Measurements from ENCODE around the gene PFN1.

Gene PFN1

GRCh38 chr17:4972322-4972721 is 24.0 kb upstream of the PFN1 start:
- H3K27me3 ChIP-seq (replicated peaks; ENCODE audit: insufficient read depth, low read length): no peaks in the 10 kb centered on the region
- peaks cover 6% of the 10 kb centered on the region; the same call in 1 of the 2 replicates for H3K4me1 ChIP-seq (ENCODE audit: low read length)
- H3K79me2 ChIP-seq (ENCODE audit: low read length): peaks cover 11% of the 10 kb centered on the region
- no peak overlapping the region for H3K4me3 ChIP-seq (ENCODE audit: low read length)
- H3K9me3 ChIP-seq (replicated peaks; ENCODE audit: insufficient read depth, low read length): no peaks in the 10 kb centered on the region
- no peaks in the 10 kb centered on the region for H3K36me3 ChIP-seq (replicated peaks; ENCODE audit: insufficient read depth, low read length)
- no peaks in the 10 kb centered on the region for H3K9me2 ChIP-seq (replicated peaks; ENCODE audit: insufficient read depth, low read length)
- DNase-seq: no peak
- TF ChIP-seq EZH2 (optimal IDR thresholded peaks at IDR 0.05; ENCODE audit: low read depth, low read length) (no peak), EZH2phosphoT487 (IDR thresholded peaks at IDR 0.05; ENCODE audit: low read length) (no peak), CTCF (IDR thresholded peaks at IDR 0.05; ENCODE audit: low read length) (no peak)
- no peak overlapping the region for H3K27ac ChIP-seq (ENCODE audit: low read length)
- no peaks in the 10 kb centered on the region for H4K20me1 ChIP-seq (ENCODE audit: insufficient read depth, low read length)
- no peak overlapping the region for H2AFZ ChIP-seq (ENCODE audit: low read length)
- peaks cover 7% of the 10 kb centered on the region; the same call in 1 of the 2 replicates for H3F3A ChIP-seq (ENCODE audit: insufficient read depth, low read length)
- no peak overlapping the region for H3K9ac ChIP-seq (ENCODE audit: low read length)
- H3K4me2 ChIP-seq (ENCODE audit: low read depth, low read length): no peak overlapping the region

GRCh38 chr17:4971826-4972225 is 23.5 kb upstream of the PFN1 start:
- H3K4me3 ChIP-seq (ENCODE audit: low read length): no peak overlapping the region
- H3K4me1 ChIP-seq (ENCODE audit: low read length): peaks cover 6% of the 10 kb centered on the region; the same call in 1 of the 2 replicates
- DNase-seq: no peak
- no peak overlapping the region for H3K9ac ChIP-seq (ENCODE audit: low read length)
- H3F3A ChIP-seq (ENCODE audit: insufficient read depth, low read length): peaks cover 7% of the 10 kb centered on the region; the same call in 1 of the 2 replicates
- H3K27me3 ChIP-seq (replicated peaks; ENCODE audit: insufficient read depth, low read length): no peaks in the 10 kb centered on the region
- H3K4me2 ChIP-seq (ENCODE audit: low read depth, low read length): no peak overlapping the region
- no peak overlapping the region for H3K27ac ChIP-seq (ENCODE audit: low read length)
- H3K9me3 ChIP-seq (replicated peaks; ENCODE audit: insufficient read depth, low read length): no peaks in the 10 kb centered on the region
- H3K9me2 ChIP-seq (replicated peaks; ENCODE audit: insufficient read depth, low read length): no peaks in the 10 kb centered on the region
- H2AFZ ChIP-seq (ENCODE audit: low read length): no peak overlapping the region
- H3K36me3 ChIP-seq (replicated peaks; ENCODE audit: insufficient read depth, low read length): no peaks in the 10 kb centered on the region
- H4K20me1 ChIP-seq (ENCODE audit: insufficient read depth, low read length): no peaks in the 10 kb centered on the region
- TF ChIP-seq EZH2 (optimal IDR thresholded peaks at IDR 0.05; ENCODE audit: low read depth, low read length) (no peak), CTCF (IDR thresholded peaks at IDR 0.05; ENCODE audit: low read length) (no peak), EZH2phosphoT487 (IDR thresholded peaks at IDR 0.05; ENCODE audit: low read length) (no peak)
- H3K79me2 ChIP-seq (ENCODE audit: low read length): peaks cover 11% of the 10 kb centered on the region

- Histone ChIP-seq H3K9me2 (replicated peaks; ENCODE audit: insufficient read depth, low read length) (no peaks in the 10 kb centered on the region), H3K9ac (ENCODE audit: low read length) (no peak overlapping the region), H3K4me3 (ENCODE audit: low read length) (no peak overlapping the region), H2AFZ (ENCODE audit: low read length) (no peak overlapping the region), H3F3A (ENCODE audit: insufficient read depth, low read length) (peaks cover 12% of the 10 kb centered on the region; the same call in 1 of the 2 replicates), H3K79me2 (ENCODE audit: low read length) (peaks cover 23% of the 10 kb centered on the region), H3K4me2 (ENCODE audit: low read depth, low read length) (no peak overlapping the region), H3K27me3 (replicated peaks; ENCODE audit: insufficient read depth, low read length) (no peaks in the 10 kb centered on the region), H3K27ac (ENCODE audit: low read length) (no peak overlapping the region), H3K9me3 (replicated peaks; ENCODE audit: insufficient read depth, low read length) (no peaks in the 10 kb centered on the region), H3K36me3 (replicated peaks; ENCODE audit: insufficient read depth, low read length) (no peaks in the 10 kb centered on the region), H3K4me1 (ENCODE audit: low read length) (peaks cover 12% of the 10 kb centered on the region; the same call in 1 of the 2 replicates), H4K20me1 (ENCODE audit: insufficient read depth, low read length) (no peaks in the 10 kb centered on the region)
- TF ChIP-seq EZH2 (optimal IDR thresholded peaks at IDR 0.05; ENCODE audit: low read depth, low read length) (no peak), CTCF (IDR thresholded peaks at IDR 0.05; ENCODE audit: low read length) (no peak)
- DNase-seq: no peak
Measured at GRCh38 chr17:4970273-4970672, 21.9 kb upstream of the PFN1 start.

Measured in MM.1S (cell line).